ENCODE measurements around the gene HOXC13.

The HOXC13 gene, protein sequence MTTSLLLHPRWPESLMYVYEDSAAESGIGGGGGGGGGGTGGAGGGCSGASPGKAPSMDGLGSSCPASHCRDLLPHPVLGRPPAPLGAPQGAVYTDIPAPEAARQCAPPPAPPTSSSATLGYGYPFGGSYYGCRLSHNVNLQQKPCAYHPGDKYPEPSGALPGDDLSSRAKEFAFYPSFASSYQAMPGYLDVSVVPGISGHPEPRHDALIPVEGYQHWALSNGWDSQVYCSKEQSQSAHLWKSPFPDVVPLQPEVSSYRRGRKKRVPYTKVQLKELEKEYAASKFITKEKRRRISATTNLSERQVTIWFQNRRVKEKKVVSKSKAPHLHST

DNA sequence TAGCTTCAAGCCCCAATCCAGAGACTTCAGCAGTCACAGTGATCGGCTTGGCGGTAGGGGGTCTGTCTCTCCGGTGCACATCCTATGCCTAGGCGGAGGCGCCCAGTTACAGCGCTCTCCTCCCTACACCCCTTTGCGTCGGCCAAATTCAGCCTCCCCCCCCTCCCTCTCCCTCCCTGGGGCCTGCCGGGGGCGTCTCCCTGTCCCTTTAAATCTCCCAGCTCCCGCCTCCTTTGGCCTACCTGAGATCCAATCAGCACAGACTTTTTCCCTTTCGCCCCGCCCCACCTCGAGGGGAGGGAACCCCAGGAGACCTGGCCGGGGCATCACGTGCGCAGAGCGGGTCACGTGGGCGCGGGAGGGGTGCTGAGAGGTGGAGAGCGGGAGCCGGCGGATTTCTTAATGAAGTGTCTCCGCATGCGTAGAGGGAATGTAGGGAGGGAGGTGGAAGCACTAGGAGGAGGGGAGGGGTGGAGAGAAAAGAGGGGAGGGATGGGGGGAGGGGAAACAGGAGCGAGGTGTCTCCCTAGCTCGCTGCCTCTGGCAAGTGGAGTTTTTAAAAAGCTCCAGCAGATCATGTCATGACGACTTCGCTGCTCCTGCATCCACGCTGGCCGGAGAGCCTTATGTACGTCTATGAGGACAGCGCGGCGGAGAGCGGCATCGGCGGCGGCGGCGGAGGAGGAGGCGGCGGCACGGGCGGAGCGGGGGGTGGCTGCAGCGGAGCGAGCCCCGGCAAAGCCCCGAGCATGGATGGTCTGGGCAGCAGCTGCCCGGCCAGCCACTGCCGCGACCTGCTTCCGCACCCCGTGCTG is at the start of gene HOXC13:
HOXC13 (plus strand) TSS at position 506 of the 815 bp plus-strand sequence; CDS start at position 582, 76 bp downstream.
- Histone ChIP-seq H3K4me1 (ENCODE audit: control insufficient read depth in 2 of 2, insufficient read depth in 2 of 2, low read length in 2 of 2) (no peaks in the 10 kb centered on the region), H3K27me3 (ENCODE audit: control insufficient read depth in 2 of 2, insufficient read depth in 2 of 2, low read length in 2 of 2) (peaks cover 68 to 74% of the 10 kb centered on the region in 2 donors), H3K4me3 (ENCODE audit: low read length in 2 of 2) (no peak within 1 kb of the TSS), H3K9ac (ENCODE audit: low read depth in 1 of 2, low read length in 2 of 2) (no peak within 1 kb of the TSS), H3K9me3 (ENCODE audit: control insufficient read depth in 2 of 2, low read length in 2 of 2) (no peaks in the 10 kb centered on the region), H3K36me3 (ENCODE audit: control insufficient read depth in 2 of 2, insufficient read depth in 2 of 2, low read length in 2 of 2) (no peaks in the 10 kb centered on the region), H3K27ac (ENCODE audit: low read depth in 2 of 2, low read length in 2 of 2) (no peak within 1 kb of the TSS)

DNA sequence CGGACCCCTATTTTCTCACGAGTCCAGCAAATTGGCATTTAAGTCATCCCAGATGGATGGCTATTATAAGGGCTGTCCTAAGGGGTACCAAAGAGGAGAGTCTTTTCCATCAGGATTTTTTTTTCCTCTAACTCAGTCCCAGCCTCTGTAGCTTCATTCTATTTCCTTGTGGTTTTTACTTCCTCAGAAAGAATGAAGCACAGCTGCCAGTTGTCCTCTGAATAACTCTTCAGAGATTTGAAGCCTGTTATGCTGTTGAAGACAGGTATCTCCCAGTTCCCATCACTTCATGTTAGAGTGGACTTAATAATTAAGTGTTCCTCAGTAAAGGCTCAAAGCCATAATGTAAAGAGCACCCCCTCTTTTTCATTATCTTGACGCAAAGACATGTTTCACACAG is 48.5 kb upstream of the HOXC13 start:
- Histone ChIP-seq H3K4me1 (ENCODE audit: control insufficient read depth in 2 of 2, insufficient read depth in 2 of 2, low read length in 2 of 2) (no peaks in the 10 kb centered on the region), H3K9me3 (ENCODE audit: control insufficient read depth in 2 of 2, low read length in 2 of 2) (no peaks in the 10 kb centered on the region), H3K9ac (ENCODE audit: low read depth in 1 of 2, low read length in 2 of 2) (no peak overlapping the region), H3K4me3 (ENCODE audit: low read length in 2 of 2) (no peak overlapping the region), H3K36me3 (ENCODE audit: control insufficient read depth in 2 of 2, insufficient read depth in 2 of 2, low read length in 2 of 2) (no peaks in the 10 kb centered on the region), H3K27me3 (ENCODE audit: control insufficient read depth in 2 of 2, insufficient read depth in 2 of 2, low read length in 2 of 2) (peaks cover 11 to 14% of the 10 kb centered on the region in 2 donors), H3K27ac (ENCODE audit: low read depth in 2 of 2, low read length in 2 of 2) (no peak overlapping the region)

DNA sequence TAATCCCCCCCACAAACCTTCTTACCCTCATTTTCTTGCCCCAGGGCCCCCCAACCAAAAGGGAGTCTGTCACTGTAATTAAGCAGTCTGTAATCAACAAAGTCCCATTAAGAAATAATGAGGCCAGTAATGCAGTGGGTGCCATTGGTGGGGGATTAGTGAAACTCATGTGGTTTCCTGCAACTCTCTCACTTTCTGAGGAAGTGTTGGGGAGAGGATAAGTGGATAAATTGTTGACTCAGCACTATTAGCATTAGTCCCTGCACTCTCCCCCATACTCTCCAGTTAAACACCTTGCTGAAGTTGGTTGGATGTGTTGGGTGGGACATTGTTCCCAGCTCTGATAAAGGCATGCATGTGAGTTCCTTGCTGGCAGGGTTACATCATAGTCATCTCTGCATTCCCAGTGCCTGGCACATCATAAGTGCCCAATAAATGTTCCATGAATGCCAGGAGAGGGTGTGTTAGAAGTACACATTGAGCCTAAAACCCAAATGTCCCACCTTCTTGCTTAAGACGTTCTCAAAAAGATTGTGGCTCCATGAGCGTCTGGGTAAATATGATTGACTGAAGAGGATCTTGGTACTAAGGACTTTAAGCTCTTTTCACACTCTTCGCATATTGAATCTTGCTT is 45.8 kb upstream of the HOXC13 start:
- no peaks in the 10 kb centered on the region for H3K9me3 ChIP-seq (ENCODE audit: control insufficient read depth in 2 of 2, low read length in 2 of 2)
- no peaks in the 10 kb centered on the region for H3K36me3 ChIP-seq (ENCODE audit: control insufficient read depth in 2 of 2, insufficient read depth in 2 of 2, low read length in 2 of 2)
- no peak overlapping the region for H3K4me3 ChIP-seq (ENCODE audit: low read length in 2 of 2)
- H3K27ac ChIP-seq (ENCODE audit: low read depth in 2 of 2, low read length in 2 of 2) = no peak overlapping the region
- peaks cover 14 to 18% of the 10 kb centered on the region in 2 donors for H3K27me3 ChIP-seq (ENCODE audit: control insufficient read depth in 2 of 2, insufficient read depth in 2 of 2, low read length in 2 of 2)
- no peak overlapping the region for H3K9ac ChIP-seq (ENCODE audit: low read depth in 1 of 2, low read length in 2 of 2)
- H3K4me1 ChIP-seq (ENCODE audit: control insufficient read depth in 2 of 2, insufficient read depth in 2 of 2, low read length in 2 of 2) = no peaks in the 10 kb centered on the region

DNA sequence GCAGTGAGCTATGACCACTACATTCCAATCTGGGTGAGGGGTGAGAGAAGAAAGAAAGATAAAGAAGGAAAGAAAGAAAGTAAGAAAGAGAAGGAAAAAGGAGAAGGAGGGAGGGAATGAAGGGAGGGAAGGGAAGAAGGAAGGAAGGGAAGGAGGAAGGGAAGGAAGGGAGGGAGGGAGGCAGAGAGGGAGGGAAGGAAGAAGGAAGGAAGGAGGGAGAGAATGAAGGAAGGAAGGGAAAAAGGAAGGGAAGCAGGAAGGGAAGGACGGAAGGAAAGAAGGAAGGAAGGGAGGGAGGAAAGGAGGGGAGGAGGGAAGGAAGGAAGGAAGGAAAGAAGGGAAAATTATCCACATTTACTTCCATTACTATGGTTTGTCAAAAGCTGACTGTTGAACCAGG is 39.4 kb upstream of the HOXC13 start:
- peaks cover 4 to 16% of the 10 kb centered on the region in 2 donors for H3K27me3 ChIP-seq (ENCODE audit: control insufficient read depth in 2 of 2, insufficient read depth in 2 of 2, low read length in 2 of 2)

DNA sequence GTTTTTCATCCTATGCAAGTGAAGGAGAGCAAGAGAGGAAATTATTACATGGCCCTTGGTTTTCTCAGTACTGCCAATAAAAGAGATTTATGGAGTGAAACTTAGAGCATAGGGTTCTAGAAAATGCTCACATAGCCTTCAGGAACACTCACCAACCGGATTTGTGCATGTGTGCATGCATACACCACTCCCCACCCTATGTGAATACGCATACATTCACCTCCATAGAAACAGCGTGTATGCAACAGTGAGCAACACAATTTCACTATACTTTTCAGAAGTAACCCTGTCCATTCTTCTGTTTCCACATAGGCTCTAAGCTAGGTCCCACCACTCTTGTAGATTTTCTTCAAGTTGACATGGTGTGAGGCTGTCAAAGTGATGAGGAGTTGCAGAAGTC is 31.5 kb upstream of the HOXC13 start:
- Histone ChIP-seq H3K27ac (ENCODE audit: low read depth in 2 of 2, low read length in 2 of 2) (no peak overlapping the region), H3K9ac (ENCODE audit: low read depth in 1 of 2, low read length in 2 of 2) (no peak overlapping the region), H3K36me3 (ENCODE audit: control insufficient read depth in 2 of 2, insufficient read depth in 2 of 2, low read length in 2 of 2) (no peaks in the 10 kb centered on the region), H3K4me3 (ENCODE audit: low read length in 2 of 2) (no peak overlapping the region), H3K9me3 (ENCODE audit: control insufficient read depth in 2 of 2, low read length in 2 of 2) (no peaks in the 10 kb centered on the region), H3K27me3 (ENCODE audit: control insufficient read depth in 2 of 2, insufficient read depth in 2 of 2, low read length in 2 of 2) (peaks cover 2 to 3% of the 10 kb centered on the region in 2 donors), H3K4me1 (ENCODE audit: control insufficient read depth in 2 of 2, insufficient read depth in 2 of 2, low read length in 2 of 2) (no peaks in the 10 kb centered on the region)

More for the DNA sequence above, 39.4 kb upstream of the HOXC13 start:
- no peak overlapping the region for H3K9ac ChIP-seq (ENCODE audit: low read depth in 1 of 2, low read length in 2 of 2)
- no peaks in the 10 kb centered on the region for H3K9me3 ChIP-seq (ENCODE audit: control insufficient read depth in 2 of 2, low read length in 2 of 2)
- no peak overlapping the region for H3K4me3 ChIP-seq (ENCODE audit: low read length in 2 of 2)
- no peaks in the 10 kb centered on the region for H3K36me3 ChIP-seq (ENCODE audit: control insufficient read depth in 2 of 2, insufficient read depth in 2 of 2, low read length in 2 of 2)
- H3K4me1 ChIP-seq (ENCODE audit: control insufficient read depth in 2 of 2, insufficient read depth in 2 of 2, low read length in 2 of 2) = no peaks in the 10 kb centered on the region
- no peak overlapping the region for H3K27ac ChIP-seq (ENCODE audit: low read depth in 2 of 2, low read length in 2 of 2)

DNA sequence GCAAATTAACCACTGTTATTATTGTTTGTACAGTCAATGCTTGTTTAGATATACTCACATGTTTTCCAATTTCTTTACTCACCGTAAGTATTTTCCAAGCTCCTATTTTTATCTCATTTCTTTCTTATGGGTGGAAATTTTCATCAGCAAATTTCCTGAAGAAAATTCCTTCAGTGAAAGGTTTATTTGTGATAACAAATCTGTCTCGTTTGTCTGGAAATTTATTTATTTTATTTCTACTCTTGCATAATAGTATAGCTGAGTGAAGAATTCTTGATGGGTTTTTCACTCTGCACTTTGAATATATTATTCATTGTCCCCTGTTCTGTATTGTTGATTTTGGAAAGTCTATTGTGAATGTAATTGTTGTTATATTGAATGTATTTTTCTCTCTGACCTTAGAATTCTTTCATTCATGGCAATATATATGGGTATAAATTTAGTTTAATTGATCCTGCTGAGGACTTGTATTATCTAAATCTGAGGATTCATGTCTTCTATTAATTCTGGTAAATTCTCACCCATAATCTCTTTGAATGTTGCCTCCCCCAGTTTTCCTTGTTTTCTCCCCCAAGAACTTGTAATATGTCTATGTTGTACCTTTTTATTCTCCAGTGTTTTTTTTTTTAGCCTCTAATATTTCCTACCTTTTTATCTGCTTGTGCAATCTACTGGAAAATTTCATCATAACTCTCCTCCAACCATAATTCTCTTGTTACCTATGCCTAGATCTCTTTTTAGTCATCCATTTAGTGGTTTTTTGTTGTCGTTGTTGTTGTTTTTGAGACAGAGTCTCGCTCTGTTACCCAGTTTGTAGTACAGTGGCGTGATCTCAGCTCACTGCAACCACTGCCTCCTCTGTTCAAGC is 21.6 kb upstream of the HOXC13 start:
- peaks cover 14 to 18% of the 10 kb centered on the region in 2 donors for H3K27me3 ChIP-seq (ENCODE audit: control insufficient read depth in 2 of 2, insufficient read depth in 2 of 2, low read length in 2 of 2)
- H3K9me3 ChIP-seq (ENCODE audit: control insufficient read depth in 2 of 2, low read length in 2 of 2) = no peaks in the 10 kb centered on the region
- H3K9ac ChIP-seq (ENCODE audit: low read depth in 1 of 2, low read length in 2 of 2) = no peak overlapping the region
- no peak overlapping the region for H3K4me3 ChIP-seq (ENCODE audit: low read length in 2 of 2)
- no peaks in the 10 kb centered on the region for H3K4me1 ChIP-seq (ENCODE audit: control insufficient read depth in 2 of 2, insufficient read depth in 2 of 2, low read length in 2 of 2)
- H3K27ac ChIP-seq (ENCODE audit: low read depth in 2 of 2, low read length in 2 of 2) = no peak overlapping the region
- no peaks in the 10 kb centered on the region for H3K36me3 ChIP-seq (ENCODE audit: control insufficient read depth in 2 of 2, insufficient read depth in 2 of 2, low read length in 2 of 2)

DNA sequence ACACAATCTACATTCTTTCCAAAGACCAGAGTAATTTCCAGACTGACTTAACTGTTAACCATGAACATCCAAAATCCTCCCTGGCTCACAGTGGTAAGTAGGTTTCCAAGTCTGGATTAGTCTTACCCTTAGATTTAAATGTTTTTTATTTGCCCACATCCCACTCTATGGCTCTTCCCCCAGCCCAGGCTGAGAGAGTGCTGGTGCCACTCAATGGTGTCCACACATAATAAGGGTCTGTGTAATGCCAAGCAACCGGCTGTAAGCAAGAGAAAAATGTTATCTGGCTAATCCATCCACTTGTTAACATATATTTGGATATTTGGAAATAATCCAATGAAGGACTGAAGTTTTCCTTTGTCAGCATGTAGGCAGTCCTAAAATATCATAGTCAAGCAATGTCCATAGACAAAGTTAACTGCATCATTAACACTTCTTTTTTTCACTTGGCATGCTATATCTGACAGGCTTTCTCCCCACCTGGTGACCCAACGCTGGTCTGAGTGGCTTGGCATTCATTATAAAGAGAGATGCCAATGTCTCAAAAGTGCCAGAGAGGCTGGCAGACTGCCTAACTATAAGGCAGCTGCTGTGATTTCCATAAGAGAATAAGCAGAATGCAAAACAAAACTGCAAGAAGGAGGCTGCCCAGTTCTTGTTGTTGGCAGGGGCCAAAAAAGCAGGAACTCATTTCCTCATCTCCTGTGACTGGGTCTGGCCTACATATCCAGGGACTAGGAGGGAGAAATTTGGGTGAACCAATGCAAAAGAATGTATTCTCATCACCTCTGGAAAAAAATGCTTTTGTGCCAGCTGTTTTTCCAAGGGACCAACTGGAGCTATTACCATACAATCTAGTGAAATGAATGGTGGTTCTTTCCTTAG is 13.9 kb upstream of the HOXC13 start:
- no peak overlapping the region for H3K4me3 ChIP-seq (ENCODE audit: low read length in 2 of 2)
- no peaks in the 10 kb centered on the region for H3K9me3 ChIP-seq (ENCODE audit: control insufficient read depth in 2 of 2, low read length in 2 of 2)
- no peaks in the 10 kb centered on the region for H3K36me3 ChIP-seq (ENCODE audit: control insufficient read depth in 2 of 2, insufficient read depth in 2 of 2, low read length in 2 of 2)
- H3K27me3 ChIP-seq (ENCODE audit: control insufficient read depth in 2 of 2, insufficient read depth in 2 of 2, low read length in 2 of 2) = peaks cover 61 to 71% of the 10 kb centered on the region in 2 donors
- no peak overlapping the region for H3K9ac ChIP-seq (ENCODE audit: low read depth in 1 of 2, low read length in 2 of 2)
- no peaks in the 10 kb centered on the region for H3K4me1 ChIP-seq (ENCODE audit: control insufficient read depth in 2 of 2, insufficient read depth in 2 of 2, low read length in 2 of 2)
- no peak overlapping the region for H3K27ac ChIP-seq (ENCODE audit: low read depth in 2 of 2, low read length in 2 of 2)

DNA sequence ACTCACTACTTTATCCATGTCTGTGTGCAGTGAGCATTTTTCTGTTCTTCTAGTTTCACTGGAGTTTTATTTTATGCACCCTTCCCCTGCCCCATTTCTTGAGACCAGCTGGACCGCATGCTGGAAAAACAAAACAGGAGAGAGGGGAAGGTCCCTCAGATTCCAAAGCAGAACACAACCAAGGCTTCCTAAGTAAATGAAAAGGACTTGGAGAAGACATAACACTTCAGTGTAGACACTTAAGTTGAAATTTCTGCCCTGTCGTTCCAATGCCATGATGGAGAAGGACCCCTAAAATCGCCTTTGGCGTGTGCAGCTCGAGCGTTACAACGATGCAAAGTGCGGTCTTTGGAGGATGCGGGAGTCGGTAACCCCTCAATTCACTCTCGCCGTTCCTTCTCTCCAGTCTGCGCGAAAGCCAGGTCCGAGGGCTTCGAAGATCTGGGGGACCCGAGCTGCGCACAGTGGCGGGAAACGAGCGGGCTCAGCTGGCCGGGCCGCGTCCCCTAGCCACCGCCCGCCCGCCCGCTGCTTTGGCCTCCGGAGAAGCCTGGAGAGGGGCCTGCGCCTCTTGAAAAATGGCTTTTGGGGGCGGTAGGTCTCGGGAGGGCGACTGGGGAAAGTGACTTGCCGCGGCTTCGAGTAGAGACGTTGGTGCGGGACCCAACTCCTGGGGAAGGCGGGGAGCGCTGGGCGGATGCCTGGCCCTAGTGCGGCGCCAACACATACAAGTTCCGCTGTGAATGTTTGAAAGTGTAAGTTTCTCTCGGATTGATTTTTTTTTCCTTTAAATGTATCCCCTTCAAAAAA is 11.2 kb upstream of the HOXC13 start:
- H3K27me3 ChIP-seq (ENCODE audit: control insufficient read depth in 2 of 2, insufficient read depth in 2 of 2, low read length in 2 of 2) = peaks cover 77 to 85% of the 10 kb centered on the region in 2 donors
- H3K9ac ChIP-seq (ENCODE audit: low read depth in 1 of 2, low read length in 2 of 2) = no peak overlapping the region

More for the DNA sequence above, 11.2 kb upstream of the HOXC13 start:
- no peaks in the 10 kb centered on the region for H3K9me3 ChIP-seq (ENCODE audit: control insufficient read depth in 2 of 2, low read length in 2 of 2)
- no peaks in the 10 kb centered on the region for H3K36me3 ChIP-seq (ENCODE audit: control insufficient read depth in 2 of 2, insufficient read depth in 2 of 2, low read length in 2 of 2)
- H3K4me3 ChIP-seq (ENCODE audit: low read length in 2 of 2) = no peak overlapping the region
- H3K27ac ChIP-seq (ENCODE audit: low read depth in 2 of 2, low read length in 2 of 2) = no peak overlapping the region
- no peaks in the 10 kb centered on the region for H3K4me1 ChIP-seq (ENCODE audit: control insufficient read depth in 2 of 2, insufficient read depth in 2 of 2, low read length in 2 of 2)

Measured in mucosa of rectum (tissue), 2 donors.